GM10266 (cell line): ENCODE measurements around the gene NKAIN4.
A peak's percentile ranks its signal among the peaks of the same experiment; 100 is the strongest.

Experiments used
- DNase-seq: peaks from one replicate; pipeline ENCODE4 v3.0.0; 2012; ENCODE audit errors: extremely low spot score
- TF ChIP-seq, protein P1 (sequence below): IDR thresholded peaks from 2 replicates; pipeline ENCODE4 v1.5.1; 2012; ENCODE audit warnings: mild to moderate bottlenecking, low read depth; ENCODE audit not compliant: control insufficient read depth, insufficient read depth; ENCODE audit errors: missing control alignments

NKAIN4 gene

GRCh38 chr20:63235399-63235983, 18.8 kb downstream of the NKAIN4 start, which contains the start of gene BIRC7:
Gene BIRC7, plus strand, starts transcription at chr20:63235905. Its CDS starts 192 bp downstream, at chr20:63236097.
- TF ChIP-seq, protein P1, sequence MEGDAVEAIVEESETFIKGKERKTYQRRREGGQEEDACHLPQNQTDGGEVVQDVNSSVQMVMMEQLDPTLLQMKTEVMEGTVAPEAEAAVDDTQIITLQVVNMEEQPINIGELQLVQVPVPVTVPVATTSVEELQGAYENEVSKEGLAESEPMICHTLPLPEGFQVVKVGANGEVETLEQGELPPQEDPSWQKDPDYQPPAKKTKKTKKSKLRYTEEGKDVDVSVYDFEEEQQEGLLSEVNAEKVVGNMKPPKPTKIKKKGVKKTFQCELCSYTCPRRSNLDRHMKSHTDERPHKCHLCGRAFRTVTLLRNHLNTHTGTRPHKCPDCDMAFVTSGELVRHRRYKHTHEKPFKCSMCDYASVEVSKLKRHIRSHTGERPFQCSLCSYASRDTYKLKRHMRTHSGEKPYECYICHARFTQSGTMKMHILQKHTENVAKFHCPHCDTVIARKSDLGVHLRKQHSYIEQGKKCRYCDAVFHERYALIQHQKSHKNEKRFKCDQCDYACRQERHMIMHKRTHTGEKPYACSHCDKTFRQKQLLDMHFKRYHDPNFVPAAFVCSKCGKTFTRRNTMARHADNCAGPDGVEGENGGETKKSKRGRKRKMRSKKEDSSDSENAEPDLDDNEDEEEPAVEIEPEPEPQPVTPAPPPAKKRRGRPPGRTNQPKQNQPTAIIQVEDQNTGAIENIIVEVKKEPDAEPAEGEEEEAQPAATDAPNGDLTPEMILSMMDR, result no peak
- no peak for DNase-seq

- no peak for DNase-seq
- TF ChIP-seq, protein P1, result peak; percentile 61
Observed at GRCh38 chr20:63234693-63235398, 19.4 kb downstream of the NKAIN4 start.

DNA sequence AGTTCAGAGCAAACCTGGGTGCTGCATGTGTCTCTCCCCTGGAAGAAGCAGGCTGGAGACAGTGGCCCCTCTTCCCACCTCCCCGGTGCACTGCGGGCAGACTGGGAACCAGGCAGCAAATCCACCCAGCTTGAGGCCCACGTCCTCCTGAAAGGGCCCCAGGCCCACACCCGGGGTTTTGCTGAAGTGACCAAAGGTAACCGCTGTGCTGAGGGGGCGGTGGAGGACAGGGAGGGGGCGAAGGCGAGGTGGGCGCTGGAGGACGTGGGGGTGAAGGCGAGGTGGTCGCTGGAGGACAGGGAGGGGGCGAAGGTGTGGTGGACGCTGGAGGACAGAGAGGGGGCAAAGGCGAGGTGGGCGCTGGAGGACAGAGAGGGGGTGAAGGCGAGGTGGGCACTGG, 20.3 kb downstream of the NKAIN4 start:
- TF ChIP-seq, protein P1, result no peak
- DNase-seq, result no peak

GRCh38 chr20:63233061-63233344, 21.3 kb downstream of the NKAIN4 start:
- no peak for DNase-seq
- TF ChIP-seq, protein P1, result no peak

DNA sequence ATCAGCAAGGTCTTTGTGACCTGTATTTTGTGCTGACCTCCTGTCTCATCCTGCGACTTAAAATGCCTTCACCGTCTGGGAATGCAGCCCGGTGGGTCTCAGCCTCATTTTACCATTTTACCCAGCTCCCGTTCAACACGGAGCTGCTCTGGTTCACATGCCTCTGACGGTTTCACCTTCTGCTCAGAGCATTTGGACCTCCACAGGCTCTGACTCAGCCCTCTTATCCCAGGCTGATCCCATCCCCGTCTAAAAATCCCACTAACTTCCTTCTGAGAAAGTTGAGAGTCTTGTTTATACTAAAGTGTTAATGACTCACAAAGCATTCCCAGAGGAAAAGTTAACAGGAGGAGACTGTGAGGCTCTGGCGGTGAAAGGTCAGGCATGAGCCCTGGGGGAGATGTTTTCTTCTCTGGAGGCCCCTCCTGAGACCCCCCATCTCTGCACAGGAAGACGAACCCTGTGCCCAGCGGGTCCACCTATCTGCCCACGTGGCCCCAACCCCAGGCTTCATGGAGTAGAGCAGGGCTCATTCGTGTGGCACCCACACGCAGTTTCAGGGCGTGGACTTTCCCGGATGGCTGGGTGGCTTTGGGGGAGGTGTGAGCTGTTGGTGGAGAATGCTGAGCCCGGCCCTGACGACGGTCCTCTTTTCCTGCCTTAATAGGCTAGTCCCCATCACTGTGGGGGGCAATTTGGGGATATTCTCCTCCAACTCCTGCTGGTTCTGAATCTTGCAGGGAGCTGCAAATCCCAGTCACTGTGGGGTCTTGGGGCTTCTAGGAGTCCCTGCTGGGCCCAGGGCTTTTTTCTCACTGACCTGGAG, 21.8 kb downstream of the NKAIN4 start:
- DNase-seq, result no peak
- TF ChIP-seq, protein P1, result no peak

- DNase-seq, result no peak
Observed at GRCh38 chr20:63230800-63231268, 23.4 kb downstream of the NKAIN4 start.

More at GRCh38 chr20:63230800-63231268, 23.4 kb downstream of the NKAIN4 start:
- TF ChIP-seq, protein P1, result peak; percentile 56
